Mononuclear cell (primary cell): ENCODE measurements around the gene TMEM9. TPM values are rescaled to one million over a fixed set of nuclear protein-coding genes. Genes with fewer than 3 reads are reported as not detected.

Source experiments
- H3K27me3 ChIP-seq: 2 replicates; pipeline ENCODE4 v1.6.0; 2011; ENCODE audit warnings: low read length, control low read depth; ENCODE audit not compliant: insufficient read depth
- H3K4me1 ChIP-seq: 2 replicates; pipeline ENCODE4 v1.5.1; 2011; ENCODE audit warnings: mild to moderate bottlenecking, low read length, control low read depth; ENCODE audit not compliant: insufficient read depth
- H3K4me3 ChIP-seq: 2 replicates; pipeline ENCODE4 v1.5.1; 2011; ENCODE audit warnings: mild to moderate bottlenecking, low read length, moderate library complexity
- H3K9me3 ChIP-seq: 2 replicates; pipeline ENCODE4 v1.5.1; 2011; ENCODE audit warnings: low read depth, mild to moderate bottlenecking, control low read depth, low read length
- total RNA-seq: library from RNA; depleted of rRNA; stranded (reverse); fragments of >200 nt; gene quantifications from one replicate; pipeline ENCODE4 v1.2.3, GENCODE V29; 2012

TMEM9 gene
- total RNA-seq, 1 donor: 11.1 TPM

DNA sequence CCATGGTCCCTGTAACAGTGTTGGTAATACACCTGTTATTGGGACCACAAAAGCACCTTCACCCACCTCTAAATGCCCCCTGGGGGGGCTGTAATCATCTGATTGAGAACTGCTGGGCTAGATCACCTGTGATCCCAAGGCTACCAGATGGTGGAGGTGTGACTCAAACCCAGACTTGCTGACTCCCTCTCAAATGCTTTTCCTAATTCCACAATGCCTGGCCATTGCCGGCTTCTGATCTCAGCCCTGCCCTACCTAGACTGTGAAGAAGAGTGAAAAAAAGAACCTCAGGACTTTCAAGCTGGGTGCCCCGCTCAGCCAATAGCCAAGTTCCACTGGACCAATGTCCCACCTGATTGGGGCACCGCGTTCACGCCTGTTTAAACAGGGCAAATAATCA, 9.6 kb downstream of the TMEM9 start:
- Histone ChIP-seq H3K9me3 (no peaks in the 10 kb centered on the region), H3K4me1 (no peaks in the 10 kb centered on the region), H3K27me3 (no peaks in the 10 kb centered on the region), H3K4me3 (no peak overlapping the region)

GRCh38 chr1:201143726-201144635, 10.3 kb downstream of the TMEM9 start:
- no peaks in the 10 kb centered on the region for H3K4me1 ChIP-seq
- H3K27me3 ChIP-seq: no peaks in the 10 kb centered on the region
- no peak overlapping the region for H3K4me3 ChIP-seq
- H3K9me3 ChIP-seq: no peaks in the 10 kb centered on the region

DNA sequence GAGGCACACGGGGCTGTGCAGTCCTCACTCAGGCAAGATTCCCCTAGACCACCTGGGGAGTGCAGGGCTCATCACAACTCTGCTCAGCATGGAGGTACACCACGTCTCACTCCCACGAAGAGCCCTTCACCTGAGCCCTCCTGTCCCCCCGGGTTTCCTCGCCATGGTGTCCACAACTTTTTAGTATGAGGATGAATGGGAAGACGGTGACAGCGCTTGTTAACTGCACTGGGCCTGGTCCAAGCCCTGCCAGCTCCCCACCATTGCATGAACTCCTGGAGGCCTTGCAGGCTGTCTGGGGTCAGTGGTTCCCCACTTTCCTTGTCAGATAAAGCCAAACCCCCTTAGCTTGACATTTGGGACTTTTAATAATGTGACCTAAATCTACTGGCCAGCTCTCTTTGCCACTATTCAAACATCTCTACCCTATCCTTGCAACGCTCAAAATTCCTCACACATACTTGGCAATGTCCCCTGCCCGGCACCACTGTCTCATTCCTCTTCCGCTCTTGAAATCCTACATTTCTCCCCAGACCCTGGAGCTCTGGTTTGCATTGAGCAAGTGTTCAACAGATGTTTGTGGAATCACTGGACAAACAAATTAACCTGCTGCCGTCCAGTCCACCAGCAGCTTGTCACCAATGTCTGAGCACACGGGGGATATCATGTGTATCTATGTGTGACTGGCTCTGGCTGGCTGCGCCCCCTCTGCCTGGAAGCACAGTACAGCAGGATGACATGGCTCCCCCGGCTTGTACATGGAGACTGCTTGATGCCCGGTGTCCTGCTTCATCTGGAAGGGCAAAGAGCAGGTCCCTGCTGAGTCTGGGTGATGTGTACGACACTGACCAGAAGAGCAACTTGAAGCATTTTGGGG, 11.2 kb downstream of the TMEM9 start:
- Histone ChIP-seq H3K27me3 (no peaks in the 10 kb centered on the region), H3K4me3 (no peak overlapping the region), H3K9me3 (no peaks in the 10 kb centered on the region), H3K4me1 (no peaks in the 10 kb centered on the region)

- Histone ChIP-seq H3K9me3 (no peaks in the 10 kb centered on the region), H3K4me1 (no peaks in the 10 kb centered on the region), H3K27me3 (no peaks in the 10 kb centered on the region), H3K4me3 (no peak overlapping the region)
Observed at GRCh38 chr1:201142011-201142848, 12.0 kb downstream of the TMEM9 start.

GRCh38 chr1:201141418-201141817, 12.9 kb downstream of the TMEM9 start:
- H3K4me1 ChIP-seq: no peaks in the 10 kb centered on the region
- H3K9me3 ChIP-seq: no peaks in the 10 kb centered on the region
- no peak overlapping the region for H3K4me3 ChIP-seq
- no peaks in the 10 kb centered on the region for H3K27me3 ChIP-seq

GRCh38 chr1:201140941-201141260, 13.4 kb downstream of the TMEM9 start:
- Histone ChIP-seq H3K4me1 (no peaks in the 10 kb centered on the region), H3K4me3 (no peak overlapping the region), H3K9me3 (no peaks in the 10 kb centered on the region), H3K27me3 (no peaks in the 10 kb centered on the region)

GRCh38 chr1:201140235-201140940, 13.9 kb downstream of the TMEM9 start:
- H3K4me3 ChIP-seq: no peak overlapping the region
- H3K9me3 ChIP-seq: no peaks in the 10 kb centered on the region
- H3K27me3 ChIP-seq: no peaks in the 10 kb centered on the region
- H3K4me1 ChIP-seq: no peaks in the 10 kb centered on the region

- Histone ChIP-seq H3K4me1 (no peaks in the 10 kb centered on the region), H3K4me3 (no peak overlapping the region), H3K27me3 (no peaks in the 10 kb centered on the region), H3K9me3 (no peaks in the 10 kb centered on the region)
Observed at GRCh38 chr1:201139756-201140155, 14.5 kb downstream of the TMEM9 start.

DNA sequence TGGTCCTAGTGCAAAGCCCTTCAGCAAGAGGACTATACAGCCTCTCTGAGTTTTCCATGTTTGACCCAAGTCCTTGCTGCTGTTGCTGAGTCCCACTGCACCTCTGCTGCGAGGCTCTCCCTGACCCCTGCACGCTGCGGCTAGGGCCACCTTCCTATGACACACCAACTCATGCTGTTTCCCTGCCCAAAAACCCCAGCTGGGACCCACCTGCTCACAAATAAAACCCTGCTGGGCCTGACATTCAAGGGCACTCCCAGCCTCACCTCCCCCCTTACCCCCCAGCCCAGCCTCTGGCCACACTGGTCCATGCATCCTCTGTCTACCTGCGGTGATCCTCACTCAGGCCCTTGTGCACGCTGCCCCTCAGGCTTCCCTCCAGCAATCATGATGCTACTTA, 15.0 kb downstream of the TMEM9 start:
- H3K9me3 ChIP-seq: no peaks in the 10 kb centered on the region
- H3K4me3 ChIP-seq: no peak overlapping the region
- H3K4me1 ChIP-seq: no peaks in the 10 kb centered on the region
- no peaks in the 10 kb centered on the region for H3K27me3 ChIP-seq

DNA sequence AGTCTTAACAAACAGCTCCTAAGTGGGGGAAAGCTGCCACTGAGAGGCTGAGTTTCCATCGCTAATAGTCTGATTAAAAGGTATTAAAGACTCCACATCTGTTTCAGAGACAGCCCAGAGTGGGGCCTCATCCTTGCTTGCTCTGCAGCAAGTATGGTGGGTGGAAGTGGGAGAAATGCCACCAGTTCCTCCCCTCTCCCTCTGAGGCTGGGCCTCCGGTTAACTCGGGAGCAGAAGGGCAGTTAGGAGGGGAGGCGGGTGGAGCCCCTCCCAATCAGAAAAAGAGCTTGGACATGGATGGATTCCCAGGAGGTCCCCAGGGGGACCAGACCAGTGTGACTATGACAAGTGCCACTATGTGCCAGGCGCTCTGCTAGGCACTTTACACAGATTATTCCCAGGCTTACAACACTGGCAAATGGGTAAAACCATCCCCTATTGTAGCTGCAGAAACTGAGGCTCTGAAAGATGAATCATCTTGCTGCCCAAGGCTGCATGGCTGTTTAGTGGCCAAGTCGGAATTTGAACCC, 15.9 kb downstream of the TMEM9 start:
- no peaks in the 10 kb centered on the region for H3K9me3 ChIP-seq
- no peaks in the 10 kb centered on the region for H3K27me3 ChIP-seq
- no peaks in the 10 kb centered on the region for H3K4me1 ChIP-seq
- H3K4me3 ChIP-seq: no peak overlapping the region

- H3K9me3 ChIP-seq: no peaks in the 10 kb centered on the region
- H3K4me3 ChIP-seq: no peak overlapping the region
- H3K27me3 ChIP-seq: no peaks in the 10 kb centered on the region
- H3K4me1 ChIP-seq: no peaks in the 10 kb centered on the region
Observed at GRCh38 chr1:201137579-201138310, 16.5 kb downstream of the TMEM9 start.

GRCh38 chr1:201137024-201137392, 17.3 kb downstream of the TMEM9 start:
- Histone ChIP-seq H3K4me1 (no peaks in the 10 kb centered on the region), H3K27me3 (no peaks in the 10 kb centered on the region), H3K4me3 (no peak overlapping the region), H3K9me3 (no peaks in the 10 kb centered on the region)

GRCh38 chr1:201136355-201137023, 17.8 kb downstream of the TMEM9 start:
- no peaks in the 10 kb centered on the region for H3K4me1 ChIP-seq
- H3K4me3 ChIP-seq: no peak overlapping the region
- H3K27me3 ChIP-seq: no peaks in the 10 kb centered on the region
- H3K9me3 ChIP-seq: no peaks in the 10 kb centered on the region
